Rectal smooth muscle tissue (tissue), 1 donor: ENCODE measurements around the gene ZNF217.
"Not testable (repeated sequence)": the region's sequence is repeated elsewhere in the genome, so short reads cannot be mapped to it uniquely, and the experiment has no call there.

Experiments used
- H3K27ac ChIP-seq: one replicate; pipeline ENCODE4 v1.7.0; 2013; ENCODE audit warnings: low read depth, low read length, inconsistent platforms
- H3K27me3 ChIP-seq: one replicate; pipeline ENCODE4 v1.7.0; 2013; ENCODE audit warnings: low read length; ENCODE audit not compliant: control insufficient read depth, insufficient read depth
- H3K36me3 ChIP-seq: one replicate; pipeline ENCODE4 v1.7.0; 2013; ENCODE audit warnings: low read length; ENCODE audit not compliant: control insufficient read depth, insufficient read depth
- H3K4me1 ChIP-seq: one replicate; pipeline ENCODE4 v1.7.0; 2013; ENCODE audit warnings: low read length; ENCODE audit not compliant: control insufficient read depth, insufficient read depth
- H3K4me3 ChIP-seq: one replicate; pipeline ENCODE4 v1.7.0; 2013; ENCODE audit warnings: low read length
- H3K9ac ChIP-seq: one replicate; pipeline ENCODE4 v1.7.0; 2013; ENCODE audit warnings: low read length

Gene ZNF217

DNA sequence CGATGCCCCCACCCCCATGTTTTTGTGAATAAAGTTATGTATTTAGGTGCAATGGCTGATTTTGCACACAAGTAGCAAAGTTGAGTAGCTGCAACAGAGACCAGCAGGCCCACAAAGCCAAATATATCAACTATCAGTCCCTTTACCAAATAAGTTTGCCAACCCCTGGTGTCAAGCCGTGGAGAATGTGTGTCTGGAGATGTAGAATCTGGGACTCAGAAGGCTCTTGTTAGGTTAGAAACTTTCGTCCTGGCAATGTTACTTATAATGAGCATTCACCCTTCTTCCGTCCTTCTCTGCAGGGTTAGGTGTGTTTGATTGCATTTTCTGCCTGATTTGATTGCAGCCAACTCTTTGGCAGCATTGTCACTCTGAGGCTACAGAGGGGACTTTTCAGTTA, 57.8 kb downstream of the ZNF217 start:
- Histone ChIP-seq H3K9ac (no peak overlapping the region), H3K27ac (no peak overlapping the region), H3K4me1 (no peaks in the 10 kb centered on the region), H3K27me3 (no peaks in the 10 kb centered on the region), H3K4me3 (no peak overlapping the region), H3K36me3 (no peaks in the 10 kb centered on the region)

DNA sequence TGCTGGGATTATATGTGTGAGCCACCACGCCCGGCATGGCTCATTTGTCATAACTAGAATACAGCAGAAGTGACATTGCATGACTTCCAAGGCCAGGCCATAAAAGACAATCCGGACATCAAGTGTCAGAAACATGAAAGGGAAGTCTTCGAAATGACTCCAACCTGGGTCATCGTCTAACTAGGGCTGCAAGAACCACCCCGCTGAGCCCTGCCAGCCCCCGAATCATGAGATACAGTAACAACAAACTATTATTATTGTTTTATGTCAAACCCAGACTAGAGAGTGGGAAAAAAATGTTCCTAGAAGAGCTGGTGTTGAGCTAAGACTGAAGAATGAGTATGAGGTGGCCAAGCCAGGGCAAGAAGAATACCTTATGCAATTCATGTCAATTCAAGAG, 59.6 kb downstream of the ZNF217 start:
- Histone ChIP-seq H3K4me3 (no peak overlapping the region), H3K36me3 (no peaks in the 10 kb centered on the region), H3K27ac (no peak overlapping the region), H3K4me1 (no peaks in the 10 kb centered on the region), H3K27me3 (no peaks in the 10 kb centered on the region), H3K9ac (no peak overlapping the region)

GRCh38 chr20:53533500-53533899, 60.1 kb downstream of the ZNF217 start:
- H3K4me1 ChIP-seq, result no peaks in the 10 kb centered on the region
- H3K27ac ChIP-seq, result no peak overlapping the region
- H3K9ac ChIP-seq, result no peak overlapping the region
- no peak overlapping the region for H3K4me3 ChIP-seq
- no peaks in the 10 kb centered on the region for H3K36me3 ChIP-seq
- no peaks in the 10 kb centered on the region for H3K27me3 ChIP-seq

- not testable (repeated sequence) for H3K9ac ChIP-seq, H3K27ac ChIP-seq, H3K4me1 ChIP-seq, H3K27me3 ChIP-seq, H3K4me3 ChIP-seq, H3K36me3 ChIP-seq
These were observed 60.9 kb downstream of the ZNF217 start for GRCh38 chr20:53532654-53533312.

DNA sequence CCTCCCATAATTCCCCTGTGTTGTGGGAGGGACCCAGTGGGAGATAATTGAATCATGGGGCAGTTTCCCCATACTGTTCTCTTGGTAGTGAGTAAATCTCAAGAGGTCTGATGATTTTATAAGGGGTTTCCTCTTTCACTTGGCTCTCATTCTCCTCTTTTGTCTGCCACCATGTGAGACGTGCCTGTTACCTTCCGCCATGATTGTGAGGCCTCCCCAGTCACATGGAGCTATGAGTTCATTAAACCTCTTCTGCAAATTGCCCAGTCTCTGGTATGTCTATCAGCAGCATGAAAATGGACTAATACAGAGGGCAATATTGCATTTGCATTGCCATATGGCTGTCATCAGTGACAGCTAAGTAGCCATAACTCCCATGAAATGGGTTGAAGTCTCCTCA, 63.2 kb downstream of the ZNF217 start:
- no peaks in the 10 kb centered on the region for H3K4me1 ChIP-seq
- H3K27me3 ChIP-seq, result no peaks in the 10 kb centered on the region
- no peak overlapping the region for H3K4me3 ChIP-seq
- H3K27ac ChIP-seq, result no peak overlapping the region
- H3K9ac ChIP-seq, result no peak overlapping the region
- no peaks in the 10 kb centered on the region for H3K36me3 ChIP-seq

- no peak overlapping the region for H3K9ac ChIP-seq
- no peak overlapping the region for H3K27ac ChIP-seq
- no peaks in the 10 kb centered on the region for H3K36me3 ChIP-seq
- H3K4me1 ChIP-seq, result no peaks in the 10 kb centered on the region
- no peaks in the 10 kb centered on the region for H3K27me3 ChIP-seq
- no peak overlapping the region for H3K4me3 ChIP-seq
These were observed 64.0 kb downstream of the ZNF217 start for GRCh38 chr20:53529658-53530057.

- H3K4me3 ChIP-seq, result no peak overlapping the region
- no peak overlapping the region for H3K9ac ChIP-seq
- H3K27ac ChIP-seq, result no peak overlapping the region
- H3K4me1 ChIP-seq, result no peaks in the 10 kb centered on the region
- no peaks in the 10 kb centered on the region for H3K36me3 ChIP-seq
- no peaks in the 10 kb centered on the region for H3K27me3 ChIP-seq
These were observed 66.4 kb downstream of the ZNF217 start for GRCh38 chr20:53527196-53527595.

DNA sequence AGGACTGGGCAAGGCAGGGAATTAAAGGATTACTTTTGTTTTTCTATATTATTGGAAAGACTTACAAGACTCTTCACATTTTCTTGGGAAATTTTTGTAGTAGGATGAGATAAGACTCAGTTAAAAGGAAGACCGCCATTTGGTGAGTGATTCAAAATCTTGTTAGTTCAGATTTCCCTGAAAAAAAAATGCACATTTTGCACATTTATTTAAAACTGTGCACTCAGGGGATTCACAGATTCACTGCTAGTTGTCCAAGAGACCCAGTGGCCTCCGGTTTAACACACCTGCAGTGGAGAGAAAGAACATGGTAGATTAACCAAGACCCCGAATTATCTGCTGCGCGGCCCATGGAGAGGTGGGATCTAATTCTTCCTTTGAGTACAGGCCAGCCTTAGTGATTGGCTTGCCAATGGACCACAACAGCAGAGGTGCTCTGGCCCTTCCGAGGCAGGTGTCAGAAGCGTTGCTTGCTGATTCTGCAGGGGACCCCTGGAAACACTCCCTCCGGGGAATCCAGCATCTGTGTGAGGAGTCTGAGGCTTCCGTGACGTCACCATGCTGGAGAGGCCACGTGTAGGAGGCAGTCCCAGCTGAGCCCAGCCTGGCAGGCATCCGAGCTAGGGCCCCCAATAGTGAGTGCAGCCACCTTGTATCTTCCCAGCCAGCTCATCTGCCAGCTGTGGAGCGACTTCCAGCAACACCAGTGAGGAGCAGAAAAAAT, 68.9 kb downstream of the ZNF217 start:
- no peak overlapping the region for H3K9ac ChIP-seq
- no peak overlapping the region for H3K4me3 ChIP-seq
- H3K27me3 ChIP-seq, result no peaks in the 10 kb centered on the region
- H3K27ac ChIP-seq, result no peak overlapping the region
- no peaks in the 10 kb centered on the region for H3K4me1 ChIP-seq
- H3K36me3 ChIP-seq, result no peaks in the 10 kb centered on the region

DNA sequence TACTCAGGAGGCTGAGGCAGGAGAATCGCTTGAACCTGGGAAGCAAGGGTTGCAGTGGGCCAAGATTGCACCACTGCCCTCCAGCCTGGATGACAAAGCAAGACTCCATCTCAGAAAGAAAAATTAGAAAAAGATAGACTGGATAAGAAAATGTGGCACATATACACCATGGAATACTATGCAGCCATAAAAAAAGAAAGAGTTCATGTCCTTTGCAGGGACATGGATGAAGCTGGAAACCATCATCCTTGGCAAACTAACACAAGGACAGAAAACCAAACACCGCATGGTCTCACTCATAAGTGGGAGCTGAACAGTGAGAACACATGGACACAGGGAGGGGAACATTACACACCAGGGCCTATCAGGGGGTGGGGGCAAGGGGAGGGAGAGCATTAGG, 70.0 kb downstream of the ZNF217 start:
- not testable (repeated sequence) for H3K27ac ChIP-seq, H3K9ac ChIP-seq, H3K27me3 ChIP-seq, H3K4me1 ChIP-seq, H3K4me3 ChIP-seq, H3K36me3 ChIP-seq

DNA sequence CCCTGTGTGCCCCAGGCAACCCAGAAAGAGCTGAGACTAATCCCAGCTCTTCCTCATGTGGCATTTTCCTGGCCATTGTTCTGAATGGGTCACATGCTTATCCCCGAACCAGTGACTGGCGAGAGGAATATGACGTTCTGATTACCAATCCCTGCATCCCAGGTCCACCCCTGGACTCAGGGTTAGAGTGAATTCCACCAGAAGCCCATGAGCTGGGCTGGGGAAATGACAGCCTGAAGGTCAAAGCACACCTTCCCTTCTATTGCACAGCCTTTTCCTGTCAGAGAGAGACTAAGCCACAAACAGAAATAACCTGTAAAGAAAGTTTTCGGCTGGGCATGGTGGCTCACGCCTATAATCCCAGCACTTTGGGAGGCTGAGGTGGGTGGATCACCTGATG, 70.9 kb downstream of the ZNF217 start:
- Histone ChIP-seq H3K36me3 (no peaks in the 10 kb centered on the region), H3K4me3 (no peak overlapping the region), H3K4me1 (no peaks in the 10 kb centered on the region), H3K27ac (no peak overlapping the region), H3K27me3 (no peaks in the 10 kb centered on the region), H3K9ac (no peak overlapping the region)

DNA sequence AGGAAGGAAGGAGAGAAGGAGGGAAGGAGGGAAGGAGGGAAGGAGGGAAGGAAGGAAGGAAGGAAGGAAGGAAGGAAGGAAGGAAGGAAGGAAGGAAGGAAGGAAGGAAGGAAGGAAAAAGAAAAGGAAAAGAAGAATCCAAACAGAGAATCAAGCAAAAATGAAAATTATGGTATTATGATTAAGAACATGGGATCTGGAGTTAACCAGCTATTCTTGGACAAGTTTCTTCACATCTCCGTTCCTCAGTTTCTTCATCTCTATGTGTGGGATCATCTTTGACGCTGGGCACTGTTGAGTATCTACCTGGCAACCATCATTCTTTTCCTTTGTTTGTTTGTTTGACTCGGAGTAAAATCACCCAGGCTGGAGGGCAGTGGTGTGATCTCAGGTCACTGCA, 71.6 kb downstream of the ZNF217 start:
- Histone ChIP-seq H3K27me3 (no peaks in the 10 kb centered on the region), H3K4me1 (no peaks in the 10 kb centered on the region), H3K27ac (no peak overlapping the region), H3K9ac (no peak overlapping the region), H3K36me3 (no peaks in the 10 kb centered on the region), H3K4me3 (no peak overlapping the region)

- H3K4me1 ChIP-seq, H3K36me3 ChIP-seq, H3K27me3 ChIP-seq, H3K4me3 ChIP-seq, H3K9ac ChIP-seq, H3K27ac ChIP-seq: not testable (repeated sequence)
These were observed 72.2 kb downstream of the ZNF217 start for GRCh38 chr20:53521421-53521820.

DNA sequence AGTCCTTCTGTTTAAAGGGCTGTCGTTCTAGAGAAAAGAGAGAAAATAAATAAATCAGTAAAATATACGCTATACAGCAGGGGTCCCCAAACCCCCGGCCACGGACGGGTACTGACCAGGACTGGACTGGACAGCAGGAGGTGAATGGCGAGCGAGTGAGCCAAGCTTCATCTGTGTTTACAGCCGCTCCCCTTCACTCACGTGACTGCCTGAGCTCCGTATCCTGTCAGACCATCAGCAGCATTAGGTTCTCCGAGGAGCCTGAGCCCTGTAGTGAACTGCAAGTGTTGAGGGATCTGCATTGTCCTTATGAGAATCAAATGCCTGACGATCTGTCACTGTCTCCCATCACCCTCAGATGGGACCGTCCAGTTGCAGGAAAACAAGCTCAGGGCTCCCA, 76.5 kb downstream of the ZNF217 start:
- Histone ChIP-seq H3K27ac (no peak overlapping the region), H3K36me3 (no peaks in the 10 kb centered on the region), H3K4me3 (no peak overlapping the region), H3K4me1 (no peaks in the 10 kb centered on the region), H3K9ac (no peak overlapping the region), H3K27me3 (no peaks in the 10 kb centered on the region)
